ENCODE results near the gene CEP68. TPM values are rescaled to one million over a fixed set of nuclear protein-coding genes. Genes with fewer than 3 reads are reported as not detected.
"Not testable (repeated sequence)": the region's sequence is repeated elsewhere in the genome, so short reads cannot be mapped to it uniquely, and the experiment has no call there.

The CEP68 gene
- polyA plus RNA-seq, 1 donor from 2014 or later, result 34.7 TPM

DNA sequence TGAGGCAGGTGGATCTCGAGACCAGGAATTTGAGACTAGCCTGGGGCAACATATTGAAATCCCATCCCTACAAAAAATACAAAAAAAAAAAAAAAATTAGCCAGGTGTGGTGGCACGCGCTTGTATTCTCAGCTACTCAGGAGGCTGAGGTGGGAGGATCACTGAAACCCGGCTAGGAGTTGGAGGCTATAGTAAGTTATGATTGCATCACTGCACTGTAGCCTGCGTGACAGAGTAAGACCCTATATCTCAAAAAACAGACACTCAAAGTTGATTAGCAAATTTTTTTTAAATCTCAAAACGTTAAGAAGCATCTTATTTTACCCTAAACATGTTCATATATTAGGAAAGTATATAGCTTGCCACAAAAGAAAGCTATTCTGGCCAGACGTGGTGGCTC lies 66.1 kb downstream of the CEP68 start:
- Histone ChIP-seq H4K20me1 (ENCODE audit: insufficient read depth) (peaks cover 19% of the 10 kb centered on the region), H3K4me2 (ENCODE audit: low read length) (no peak overlapping the region), H3K4me3 (ENCODE audit: low read length) (no peak overlapping the region), H2AFZ (ENCODE audit: low read depth, low read length) (no peak overlapping the region), H3K9ac (ENCODE audit: low read length) (no peak overlapping the region), H3K27ac (ENCODE audit: low read length) (no peak overlapping the region), H3K9me2 (ENCODE audit: insufficient read depth, low read length) (no peaks in the 10 kb centered on the region), H3K27me3 (ENCODE audit: insufficient read depth, low read depth, low read length) (no peaks in the 10 kb centered on the region), H3K9me3 (ENCODE audit: low read length) (no peaks in the 10 kb centered on the region), H3F3A (ENCODE audit: insufficient read depth, low read length, poor library complexity, severe bottlenecking) (no peaks in the 10 kb centered on the region), H3K79me2 (replicated peaks; ENCODE audit: insufficient read depth, low read length) (peaks cover 96% of the 10 kb centered on the region), H3K36me3 (ENCODE audit: insufficient read depth, low read length) (no peaks in the 10 kb centered on the region)
- no peak for TF ChIP-seq EP300 (conservative IDR thresholded peaks at IDR 0.05; ENCODE audit: poor library complexity, severe bottlenecking)
- no peak for TF ChIP-seq SMC3 (conservative IDR thresholded peaks at IDR 0.05; ENCODE audit: poor library complexity)
- no peak for TF ChIP-seq RAD21 (conservative IDR thresholded peaks at IDR 0.05)
- TF ChIP-seq TAF1 (IDR thresholded peaks at IDR 0.05; ENCODE audit: low read depth), result no peak
- no peak for TF ChIP-seq POLR2AphosphoS5 (IDR thresholded peaks at IDR 0.05)
- TF ChIP-seq MXI1 (conservative IDR thresholded peaks at IDR 0.05; ENCODE audit: poor library complexity, severe bottlenecking), result no peak
- TF ChIP-seq REST (IDR thresholded peaks at IDR 0.05; ENCODE audit: borderline replicate concordance), result no peak

- H3K9ac ChIP-seq (ENCODE audit: low read length); H3K27ac ChIP-seq (ENCODE audit: low read length); H3K4me2 ChIP-seq (ENCODE audit: low read length): not testable (repeated sequence)
Measured at GRCh38 chr2:65125457-65125856, 69.2 kb downstream of the CEP68 start.

GRCh38 chr2:65128297-65129190 lies 72.3 kb downstream of the CEP68 start:
- Histone ChIP-seq H3K9me2 (ENCODE audit: insufficient read depth, low read length) (no peaks in the 10 kb centered on the region), H3K9me3 (ENCODE audit: low read length) (no peaks in the 10 kb centered on the region), H3K27ac (ENCODE audit: low read length) (peak overlapping the region; percentile 100), H4K20me1 (ENCODE audit: insufficient read depth) (peaks cover 11% of the 10 kb centered on the region), H3K4me2 (ENCODE audit: low read length) (peak overlapping the region; percentile 57), H3K27me3 (ENCODE audit: insufficient read depth, low read depth, low read length) (no peaks in the 10 kb centered on the region), H2AFZ (ENCODE audit: low read depth, low read length) (no peak overlapping the region), H3F3A (ENCODE audit: insufficient read depth, low read length, poor library complexity, severe bottlenecking) (peaks cover 3% of the 10 kb centered on the region), H3K4me3 (ENCODE audit: low read length) (peak overlapping the region; percentile 85), H3K79me2 (replicated peaks; ENCODE audit: insufficient read depth, low read length) (peaks cover 60% of the 10 kb centered on the region), H3K36me3 (ENCODE audit: insufficient read depth, low read length) (no peaks in the 10 kb centered on the region), H3K9ac (ENCODE audit: low read length) (peak overlapping the region; percentile 99)
- TF ChIP-seq SMC3 (conservative IDR thresholded peaks at IDR 0.05; ENCODE audit: poor library complexity) (no peak), TAF1 (IDR thresholded peaks at IDR 0.05; ENCODE audit: low read depth) (no peak), POLR2AphosphoS5 (IDR thresholded peaks at IDR 0.05) (no peak), EZH2 (IDR thresholded peaks at IDR 0.05; ENCODE audit: borderline replicate concordance, insufficient read depth, low read length, poor library complexity, severe bottlenecking) (no peak), EP300 (conservative IDR thresholded peaks at IDR 0.05; ENCODE audit: poor library complexity, severe bottlenecking) (no peak), RAD21 (conservative IDR thresholded peaks at IDR 0.05) (no peak), REST (IDR thresholded peaks at IDR 0.05; ENCODE audit: borderline replicate concordance) (no peak), MXI1 (conservative IDR thresholded peaks at IDR 0.05; ENCODE audit: poor library complexity, severe bottlenecking) (no peak)
- TF ChIP-seq, protein P1, sequence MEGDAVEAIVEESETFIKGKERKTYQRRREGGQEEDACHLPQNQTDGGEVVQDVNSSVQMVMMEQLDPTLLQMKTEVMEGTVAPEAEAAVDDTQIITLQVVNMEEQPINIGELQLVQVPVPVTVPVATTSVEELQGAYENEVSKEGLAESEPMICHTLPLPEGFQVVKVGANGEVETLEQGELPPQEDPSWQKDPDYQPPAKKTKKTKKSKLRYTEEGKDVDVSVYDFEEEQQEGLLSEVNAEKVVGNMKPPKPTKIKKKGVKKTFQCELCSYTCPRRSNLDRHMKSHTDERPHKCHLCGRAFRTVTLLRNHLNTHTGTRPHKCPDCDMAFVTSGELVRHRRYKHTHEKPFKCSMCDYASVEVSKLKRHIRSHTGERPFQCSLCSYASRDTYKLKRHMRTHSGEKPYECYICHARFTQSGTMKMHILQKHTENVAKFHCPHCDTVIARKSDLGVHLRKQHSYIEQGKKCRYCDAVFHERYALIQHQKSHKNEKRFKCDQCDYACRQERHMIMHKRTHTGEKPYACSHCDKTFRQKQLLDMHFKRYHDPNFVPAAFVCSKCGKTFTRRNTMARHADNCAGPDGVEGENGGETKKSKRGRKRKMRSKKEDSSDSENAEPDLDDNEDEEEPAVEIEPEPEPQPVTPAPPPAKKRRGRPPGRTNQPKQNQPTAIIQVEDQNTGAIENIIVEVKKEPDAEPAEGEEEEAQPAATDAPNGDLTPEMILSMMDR (IDR thresholded peaks at IDR 0.05; ENCODE audit: poor library complexity, severe bottlenecking), result no peak

More at GRCh38 chr2:65125457-65125856, 69.2 kb downstream of the CEP68 start:
- H3K9me2 ChIP-seq (ENCODE audit: insufficient read depth, low read length); H2AFZ ChIP-seq (ENCODE audit: low read depth, low read length); H3K4me3 ChIP-seq (ENCODE audit: low read length); H3K27me3 ChIP-seq (ENCODE audit: insufficient read depth, low read depth, low read length); H3K9me3 ChIP-seq (ENCODE audit: low read length); H3F3A ChIP-seq (ENCODE audit: insufficient read depth, low read length, poor library complexity, severe bottlenecking); H3K36me3 ChIP-seq (ENCODE audit: insufficient read depth, low read length): not testable (repeated sequence)
- Histone ChIP-seq H4K20me1 (ENCODE audit: insufficient read depth) (peaks cover 15% of the 10 kb centered on the region), H3K79me2 (replicated peaks; ENCODE audit: insufficient read depth, low read length) (peaks cover 88% of the 10 kb centered on the region)

Measured in neural cell (in vitro differentiated cells).